HG02642 (cell line): ENCODE data around the gene AGMO.

Experiments
- ATAC-seq: cut with Tn5 transposase; IDR thresholded peaks from one replicate; pipeline ENCODE4 v1.9.1; 2021; ENCODE audit warnings: mild to moderate bottlenecking; ENCODE audit not compliant: unreplicated experiment, poor library complexity

AGMO gene

DNA sequence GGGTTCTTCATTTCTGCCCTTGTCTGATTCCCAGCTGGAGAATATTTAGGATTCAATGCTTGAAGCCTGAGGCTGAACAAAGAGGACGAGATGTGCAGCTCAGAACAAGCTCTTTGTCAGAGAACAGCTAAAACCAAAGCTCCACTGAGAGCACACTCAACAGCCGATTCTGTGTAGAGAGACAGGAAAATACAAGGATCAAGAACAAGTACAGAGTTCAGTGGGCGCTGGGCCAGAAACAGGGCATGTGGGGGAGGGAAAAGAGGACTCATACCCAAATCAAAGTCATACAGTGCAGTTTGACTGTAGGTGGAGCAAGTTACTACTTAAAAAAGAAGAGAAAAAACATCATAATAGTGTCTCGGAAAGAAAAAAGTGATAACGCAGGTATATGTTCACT lies at the start of gene AGMO:
Gene AGMO, minus strand, starts transcription at position 181 of the 400 bp plus-strand sequence.
- no peak for ATAC-seq

DNA sequence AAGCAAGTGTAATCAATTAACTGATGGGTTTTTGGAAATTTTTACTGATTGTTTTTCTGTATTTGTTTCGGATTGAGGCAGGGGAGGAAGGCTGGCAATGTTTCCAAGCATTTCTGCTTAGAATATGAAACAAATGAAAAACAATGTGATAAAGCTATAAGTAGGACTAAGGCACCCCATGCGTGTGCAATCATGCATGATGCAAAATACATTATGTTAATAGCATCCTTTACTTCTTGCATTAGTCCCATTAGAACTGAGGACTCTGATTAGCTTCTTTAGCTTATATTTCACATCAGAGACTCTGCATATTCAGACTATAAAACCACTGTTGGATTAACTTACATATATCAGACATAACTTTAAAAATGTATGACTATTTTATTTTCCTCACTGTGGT lies 48.7 kb upstream of the AGMO start:
- ATAC-seq = no peak

DNA sequence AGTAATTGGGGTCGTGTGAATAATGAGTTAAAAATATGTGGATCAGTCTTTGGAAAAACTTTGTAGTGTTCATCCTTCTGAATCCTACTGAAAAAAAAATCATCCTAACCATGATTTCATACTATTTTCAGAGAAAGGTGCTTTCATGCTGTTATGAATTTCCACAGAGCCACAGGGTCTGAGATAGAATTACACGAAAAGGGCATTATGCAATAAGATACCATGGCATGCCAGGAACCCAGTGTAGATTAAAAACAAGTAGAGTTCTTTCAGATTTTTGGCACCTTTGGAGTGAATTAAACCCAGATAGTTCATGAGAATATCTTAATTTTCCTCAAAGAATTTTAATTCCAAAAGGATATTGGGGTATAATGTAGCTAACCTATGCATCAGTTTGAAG lies 47.5 kb upstream of the AGMO start:
- ATAC-seq = no peak

DNA sequence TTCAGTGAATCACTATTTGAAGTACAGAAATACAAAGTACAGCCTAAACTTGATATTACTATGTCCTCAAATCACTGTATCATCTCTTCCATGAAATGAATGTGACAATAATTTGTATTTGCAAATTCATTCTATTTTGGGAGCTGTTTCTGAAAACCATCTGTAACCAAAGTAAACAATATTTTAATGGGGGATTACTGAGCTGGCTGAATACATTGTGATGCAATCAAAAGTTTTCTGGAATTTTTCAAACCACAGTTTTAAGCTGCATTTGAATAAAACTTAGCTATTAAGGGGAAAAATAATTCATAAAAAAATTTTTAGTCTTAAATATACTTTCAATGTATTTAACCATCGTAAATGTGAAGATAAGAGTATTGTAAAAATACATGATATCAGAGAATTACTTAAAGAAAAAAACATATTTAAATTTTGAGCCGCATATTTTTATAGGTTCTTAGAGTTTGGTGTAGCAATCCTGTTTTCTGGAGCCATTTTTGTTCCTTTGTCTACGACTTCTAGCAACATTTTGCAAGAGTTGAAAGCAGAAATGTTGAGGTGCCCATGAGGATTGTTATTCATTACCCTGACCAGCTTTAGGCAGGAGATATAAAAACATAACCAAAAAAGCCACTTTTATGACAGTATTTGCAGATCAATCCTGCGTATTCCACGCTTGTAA lies 45.9 kb upstream of the AGMO start:
- ATAC-seq = no peak

DNA sequence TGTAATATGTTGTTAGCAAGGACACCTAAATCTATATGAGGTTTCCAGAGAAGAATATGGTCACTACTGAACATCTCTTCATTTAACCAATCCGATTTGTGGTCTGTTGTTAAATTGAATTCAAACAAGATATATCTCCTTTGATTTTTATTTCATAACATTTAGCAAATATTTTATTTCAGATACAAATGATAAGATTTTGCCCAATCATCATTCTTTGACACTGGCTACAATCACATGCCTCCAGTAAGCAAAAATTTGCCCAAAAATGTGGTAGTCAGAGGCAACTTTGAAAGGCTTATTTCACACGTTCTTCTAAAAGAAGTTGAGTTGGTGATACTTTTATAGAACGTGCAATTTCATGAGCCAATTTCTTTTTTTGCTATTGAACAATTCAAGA lies 44.7 kb upstream of the AGMO start:
- ATAC-seq = no peak

DNA sequence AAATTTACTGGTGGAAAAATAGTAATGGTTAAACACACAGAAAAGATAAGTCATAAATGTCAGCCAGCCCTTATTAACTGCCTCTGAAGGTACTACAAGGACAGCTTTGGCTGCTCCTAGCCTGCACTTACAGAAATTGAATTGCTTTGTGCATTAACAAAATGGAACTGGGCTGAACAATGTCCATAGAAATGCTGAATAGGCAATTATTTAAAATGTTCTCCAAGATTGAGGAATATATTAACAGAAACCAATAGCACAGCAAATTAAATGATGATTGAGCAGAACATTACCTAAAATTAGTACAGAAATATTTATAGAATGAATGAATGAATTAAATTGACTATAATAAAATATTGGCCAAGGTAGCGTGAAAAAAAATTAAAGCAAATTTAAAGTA lies 42.4 kb upstream of the AGMO start:
- ATAC-seq = no peak

DNA sequence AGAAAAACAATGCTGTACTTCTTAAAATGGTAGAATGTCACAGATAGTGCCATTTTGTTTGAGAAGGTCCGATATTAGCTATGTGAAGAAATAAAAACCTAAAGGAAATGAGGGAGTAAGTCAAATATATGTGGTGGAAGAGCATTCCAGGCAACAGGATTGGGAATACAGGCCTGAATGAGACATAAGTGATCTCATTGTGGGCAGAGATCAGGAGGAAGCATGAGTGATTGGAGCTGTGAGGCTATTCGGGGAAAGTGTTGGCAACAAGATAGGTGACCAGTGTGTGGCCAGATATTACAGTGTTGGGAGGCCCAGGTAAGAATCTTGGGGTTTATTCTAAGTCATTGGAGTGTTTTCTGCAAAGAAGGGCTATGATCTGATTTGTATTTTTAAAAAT lies 41.3 kb upstream of the AGMO start:
- no peak for ATAC-seq

DNA sequence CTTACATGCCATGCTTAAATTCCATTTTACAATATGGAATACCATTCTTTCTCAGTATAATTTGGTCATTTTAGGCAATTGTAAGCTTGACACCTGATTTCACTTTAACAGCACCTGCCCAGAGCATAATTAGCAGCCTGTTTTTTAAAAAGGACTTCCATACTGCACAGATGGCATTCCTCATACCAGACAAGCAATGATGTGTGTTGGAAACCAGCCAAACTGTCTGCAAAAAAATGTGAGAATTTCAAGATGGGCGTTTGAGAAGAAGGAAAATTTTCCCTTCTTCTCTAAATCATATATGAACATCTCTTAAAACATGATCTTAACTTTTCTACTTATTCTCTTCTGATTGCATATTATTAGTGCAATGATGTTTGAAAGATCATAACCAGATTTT lies 40.4 kb upstream of the AGMO start:
- no peak for ATAC-seq

DNA sequence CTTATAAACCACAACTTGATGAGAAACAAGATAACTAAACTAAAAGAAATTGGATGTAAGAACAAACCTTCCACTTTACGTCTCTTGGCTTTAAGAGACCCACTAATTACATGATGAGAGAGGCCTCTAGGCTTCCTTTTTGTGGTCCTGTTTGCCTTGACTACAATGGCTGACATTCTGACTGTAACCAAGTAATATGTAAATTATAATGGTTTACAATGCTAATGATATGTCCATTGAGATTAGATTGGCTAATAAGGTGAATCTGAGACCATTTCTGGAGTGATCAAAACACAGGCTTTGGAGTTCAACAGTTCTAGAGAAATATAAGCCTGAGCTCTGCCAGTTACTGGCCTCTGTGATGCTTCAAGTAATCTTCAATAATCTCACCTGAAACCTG lies 39.4 kb upstream of the AGMO start:
- ATAC-seq = no peak

DNA sequence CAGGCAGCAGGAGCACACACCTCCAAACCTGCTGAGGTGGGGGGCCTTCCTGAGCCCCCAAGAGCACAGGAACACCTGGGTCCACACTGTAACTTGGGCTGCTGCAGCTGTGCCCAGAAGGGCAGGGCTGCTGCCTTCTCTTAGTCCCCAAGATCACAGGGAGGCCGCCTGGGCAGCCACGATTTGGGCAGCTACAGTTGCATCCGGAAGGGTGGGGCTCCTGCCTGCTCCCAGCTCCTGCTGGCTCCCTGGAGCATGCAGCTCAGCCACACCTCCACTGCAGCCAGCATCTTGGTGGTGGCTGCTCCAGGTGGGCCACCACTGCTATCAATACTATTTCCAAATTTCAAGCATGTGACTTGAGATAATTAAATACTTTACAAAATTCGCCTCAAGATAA lies 38.5 kb upstream of the AGMO start:
- ATAC-seq = no peak

DNA sequence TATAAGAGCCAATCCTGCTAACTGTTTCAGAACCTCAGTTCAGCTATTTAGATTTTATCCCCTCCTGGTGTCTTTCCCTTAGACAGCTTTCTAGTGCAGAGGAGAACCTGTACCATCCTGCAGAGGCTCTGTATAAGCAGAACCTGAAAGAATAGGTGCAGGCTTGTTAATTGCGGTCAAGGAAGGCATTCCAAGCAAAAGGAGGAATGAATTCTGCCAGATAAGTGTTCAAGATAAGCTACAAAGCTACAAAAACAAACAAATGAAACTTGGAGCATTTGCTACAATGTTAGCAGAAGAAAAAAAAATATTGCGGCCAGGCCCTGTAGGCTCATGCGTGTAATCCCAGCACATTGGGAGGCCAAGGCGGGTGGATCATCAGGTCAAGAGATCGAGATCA lies 32.6 kb upstream of the AGMO start:
- no peak for ATAC-seq

DNA sequence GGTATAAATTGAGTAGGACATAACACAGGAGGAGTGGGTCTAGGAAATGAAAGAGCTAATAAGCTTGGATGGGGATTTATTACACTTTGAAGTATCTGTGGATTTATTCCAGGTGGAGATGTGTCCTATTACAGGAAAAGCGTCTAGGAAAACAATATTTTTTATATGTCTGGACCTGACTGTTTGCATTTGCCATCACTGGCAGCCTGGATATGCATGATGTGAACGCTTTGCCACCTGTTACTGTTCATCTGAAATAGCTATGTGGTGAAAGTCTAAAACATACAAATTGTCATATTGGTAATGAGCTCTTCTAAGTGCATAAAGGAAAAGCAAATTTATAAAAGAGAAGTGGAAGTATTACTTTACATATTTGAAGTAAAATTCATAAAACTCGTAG lies 31.6 kb upstream of the AGMO start:
- ATAC-seq = no peak

DNA sequence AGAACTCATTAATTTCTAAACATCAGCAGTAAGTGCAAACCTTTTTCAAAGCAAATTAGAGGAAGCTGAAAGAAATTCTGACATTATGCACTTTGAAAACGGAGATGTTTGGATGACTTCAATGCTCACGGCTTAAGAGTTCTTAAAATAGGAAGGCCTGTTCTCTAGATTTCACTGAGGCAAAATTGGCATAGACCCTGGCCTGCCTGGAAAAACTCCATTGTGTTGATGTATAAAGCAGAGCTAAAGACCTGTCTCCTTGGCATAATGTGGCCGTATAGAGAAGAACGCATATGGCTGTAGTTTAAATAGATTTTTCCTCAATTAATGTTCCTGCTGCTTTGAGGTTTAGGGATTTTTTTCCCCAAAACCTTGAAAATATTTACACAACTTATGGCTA lies 24.5 kb upstream of the AGMO start:
- no peak for ATAC-seq

DNA sequence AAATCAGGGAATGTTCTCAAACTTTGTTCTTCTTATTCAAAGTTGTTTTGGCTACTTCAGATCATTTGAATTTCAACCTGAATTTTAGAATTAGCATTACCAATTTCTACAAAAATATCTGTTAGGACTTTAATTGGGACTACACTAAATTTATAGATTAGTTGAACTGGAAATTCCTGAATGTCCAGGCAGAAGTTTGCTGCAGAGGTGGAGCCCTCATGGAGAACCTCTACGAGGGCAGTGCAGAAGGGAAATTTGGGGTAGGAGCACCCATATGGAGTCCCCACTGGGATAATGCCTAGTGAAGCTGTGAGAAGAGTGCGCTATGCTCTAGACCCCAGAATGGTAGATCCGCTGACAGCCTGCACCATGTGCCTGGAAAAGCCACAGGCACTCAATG lies 22.8 kb upstream of the AGMO start:
- no peak for ATAC-seq

DNA sequence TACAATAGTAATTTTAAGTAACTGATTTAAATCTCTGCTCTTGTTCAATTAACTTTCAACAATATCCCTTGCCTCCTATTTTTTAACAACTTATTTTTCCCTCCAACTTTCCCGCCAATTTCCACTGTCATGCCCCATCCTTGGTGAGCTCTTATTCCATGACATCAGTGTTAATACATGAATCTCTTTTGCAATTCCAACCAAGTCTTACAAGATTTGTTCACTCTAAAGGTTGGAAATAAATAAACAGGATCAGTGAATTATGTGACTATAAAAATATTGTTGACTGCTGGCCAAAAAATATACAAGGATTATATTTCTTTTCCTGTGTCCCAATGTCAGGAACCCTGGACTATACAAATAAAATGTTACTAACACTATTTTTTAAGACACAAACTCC lies 21.0 kb upstream of the AGMO start:
- ATAC-seq = no peak

DNA sequence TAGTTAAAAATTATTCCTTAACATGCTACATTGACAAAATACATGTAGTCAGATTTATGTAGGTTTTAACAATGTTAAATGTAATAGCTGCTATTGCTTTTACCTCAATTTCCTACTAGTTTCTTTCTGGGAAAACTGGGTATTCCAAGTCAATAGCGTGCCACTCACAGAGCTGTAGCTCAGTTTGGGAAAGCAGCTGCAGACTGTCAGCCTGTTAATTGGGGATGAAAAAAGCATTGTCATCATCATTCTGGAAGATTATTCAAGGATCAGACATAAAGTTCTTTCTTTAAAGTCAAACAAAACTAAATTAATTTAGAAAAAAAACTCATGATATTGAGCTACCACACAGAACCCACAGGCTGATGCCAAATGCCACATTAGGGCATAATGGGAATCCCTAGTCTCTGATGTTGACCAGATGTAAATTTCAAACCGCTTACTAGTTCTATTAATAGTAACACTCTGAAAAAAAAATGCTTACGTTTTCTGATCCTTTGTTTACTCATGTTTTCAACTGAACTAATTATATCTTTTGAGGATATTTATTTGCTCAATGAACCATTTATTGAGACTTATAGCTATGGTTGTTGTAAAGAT lies 19.6 kb upstream of the AGMO start:
- ATAC-seq = no peak

DNA sequence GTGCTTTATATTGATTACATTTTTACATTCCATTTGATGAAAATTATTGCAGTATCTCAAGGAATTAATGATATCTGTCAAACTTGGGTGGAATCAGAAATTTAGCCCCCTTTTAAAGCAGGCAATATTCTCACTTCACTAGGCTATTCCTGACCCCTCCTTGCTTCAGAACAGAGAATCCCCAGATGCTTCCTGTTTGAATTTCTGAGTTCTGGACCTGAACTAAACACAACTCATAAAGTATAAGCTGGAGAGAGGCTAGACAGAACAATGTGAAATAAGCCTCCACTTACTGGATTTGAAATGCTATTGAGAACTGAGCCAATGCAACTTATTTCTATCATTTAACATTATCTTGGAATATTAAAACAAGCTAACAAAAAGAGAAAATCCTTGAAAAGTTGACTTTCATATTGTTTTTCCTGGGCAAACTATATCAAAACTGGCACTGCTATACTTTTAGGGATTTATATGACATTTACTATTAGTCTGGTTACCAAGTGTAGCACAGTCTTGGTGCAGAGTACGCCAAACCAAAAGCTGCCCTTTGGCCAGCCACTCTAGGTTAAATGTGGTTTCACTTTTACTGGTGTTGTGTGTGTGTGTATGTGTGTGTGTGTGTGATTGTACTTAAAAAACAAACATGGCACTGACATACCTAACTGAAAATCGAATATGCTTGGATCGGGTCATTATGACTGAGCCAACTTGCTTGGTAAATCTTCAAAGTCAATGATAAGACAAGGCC lies 19.0 kb upstream of the AGMO start:
- no peak for ATAC-seq

DNA sequence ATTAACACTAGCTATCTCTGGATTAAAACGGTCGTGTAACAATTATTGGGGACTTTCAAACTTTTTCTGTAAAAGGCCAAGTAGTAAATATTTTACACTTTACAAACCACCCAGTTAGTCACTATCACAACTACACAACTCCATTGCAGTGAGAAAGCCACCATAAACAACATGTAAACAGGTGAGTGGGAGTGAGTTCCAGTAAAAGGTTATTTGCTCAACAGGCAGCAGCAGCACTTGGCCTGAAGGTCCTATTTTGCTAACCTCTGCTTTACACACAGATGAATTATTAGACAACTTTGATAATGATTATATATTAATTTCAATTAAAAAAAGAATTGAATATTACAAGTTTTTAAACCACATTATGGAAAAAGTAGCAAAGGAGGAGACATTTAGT lies 15.8 kb upstream of the AGMO start:
- ATAC-seq = no peak

DNA sequence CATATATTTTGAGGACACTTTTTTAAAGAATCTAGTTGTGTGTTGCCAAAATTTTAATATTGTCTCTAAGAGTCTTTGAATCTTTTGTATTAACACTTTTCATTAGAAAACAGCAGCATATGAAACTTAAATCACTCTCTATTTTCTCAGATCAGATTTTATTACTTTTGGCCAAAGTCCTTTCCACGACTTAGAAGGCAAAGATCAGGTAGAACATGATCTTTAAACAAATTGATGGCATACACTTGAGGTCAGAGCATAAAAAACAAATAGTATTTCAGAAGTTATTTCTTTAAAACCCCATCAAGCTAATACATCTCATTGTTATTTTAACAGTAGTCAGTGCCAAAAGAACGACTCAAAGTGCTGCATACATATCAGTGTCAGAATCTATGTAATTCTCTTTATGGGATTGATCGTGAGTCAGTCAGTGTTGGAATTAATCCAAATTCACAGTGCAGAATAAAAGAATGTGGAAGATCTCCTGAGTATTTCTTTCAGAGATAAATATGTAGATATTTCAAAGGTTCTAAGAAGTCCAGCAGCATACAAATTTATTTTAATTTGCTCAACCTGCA lies 9.6 kb upstream of the AGMO start:
- no peak for ATAC-seq

DNA sequence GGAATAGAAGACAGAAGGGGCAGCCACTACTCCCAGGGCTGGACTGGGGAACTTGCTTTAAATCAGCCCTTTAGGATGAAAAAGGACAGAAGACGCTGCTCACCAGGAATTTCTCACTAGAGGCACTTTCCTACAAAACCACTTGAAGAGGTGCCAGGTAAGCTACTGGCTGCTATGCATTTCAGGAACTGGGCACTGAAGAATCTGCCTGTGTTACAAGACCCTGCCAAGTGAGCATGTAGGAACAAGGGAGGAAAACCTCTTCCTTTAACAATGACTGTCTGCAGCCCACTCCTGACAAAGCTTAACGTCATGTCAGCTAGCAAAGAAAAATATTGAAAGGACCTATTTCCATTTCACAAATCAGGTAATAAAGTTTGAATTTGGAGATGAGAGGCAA lies 5.8 kb upstream of the AGMO start:
- ATAC-seq = no peak

DNA sequence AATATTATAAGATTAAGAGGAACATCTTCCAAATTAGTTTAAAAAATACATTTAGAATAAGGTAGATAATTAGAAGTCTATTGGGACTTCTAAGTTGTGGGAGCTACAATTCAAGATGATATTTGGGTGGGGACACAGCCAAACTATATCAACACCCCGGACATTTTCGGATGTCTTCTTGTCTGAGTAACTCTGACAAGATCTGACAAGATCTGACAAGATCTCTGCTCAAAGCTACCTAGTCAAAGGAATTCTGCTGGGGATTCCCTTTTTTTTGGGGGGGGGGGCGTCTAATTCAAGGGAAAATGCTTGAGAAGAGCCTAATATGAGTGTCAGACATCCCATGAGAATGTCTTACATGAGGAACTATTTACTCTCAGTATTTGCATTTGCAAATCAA lies 5.2 kb upstream of the AGMO start:
- no peak for ATAC-seq

DNA sequence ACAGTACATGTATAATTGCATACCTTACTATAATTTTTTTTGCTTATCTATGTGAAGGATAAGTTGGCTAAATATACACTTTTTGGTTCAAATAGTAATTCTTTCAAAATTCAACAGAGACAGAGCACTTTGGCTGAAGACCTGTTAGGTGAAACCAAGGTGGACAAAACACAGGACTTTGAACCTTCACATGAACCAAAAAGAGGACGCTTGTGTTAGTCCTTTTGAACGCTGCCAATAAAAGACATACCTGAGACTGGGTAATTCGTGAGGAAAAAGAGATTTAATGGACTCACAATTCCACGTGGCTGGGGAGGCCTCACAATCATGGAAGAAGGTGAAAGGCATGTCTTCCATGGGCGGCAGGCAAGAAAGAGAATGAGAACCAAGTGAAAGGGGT lies 4.7 kb upstream of the AGMO start:
- ATAC-seq = no peak
